Osteoblast (primary cell): ENCODE data around the gene CIZ1. TPM values are rescaled to one million over a fixed set of nuclear protein-coding genes. Genes with fewer than 3 reads are reported as not detected.

ENCODE experiments used
- DNase-seq: peaks from one replicate; pipeline ENCODE4 v3.0.0; 2011; ENCODE audit warnings: low spot score, mixed read lengths; ENCODE audit not compliant: insufficient read length; ENCODE audit errors: missing footprints
- H2AFZ ChIP-seq: 2 replicates; pipeline ENCODE4 v1.6.0; 2011; ENCODE audit warnings: mild to moderate bottlenecking, low read length
- H3K27ac ChIP-seq: 2 replicates; pipeline ENCODE4 v1.5.1; 2011; ENCODE audit warnings: mild to moderate bottlenecking, low read depth, low read length, moderate library complexity
- H3K27me3 ChIP-seq: 2 replicates; pipeline ENCODE4 v1.6.0; 2012; ENCODE audit warnings: mild to moderate bottlenecking, control low read depth, inconsistent platforms, low read length, moderate library complexity; ENCODE audit not compliant: insufficient read depth
- H3K36me3 ChIP-seq: 2 replicates; pipeline ENCODE4 v1.5.1; 2011; ENCODE audit warnings: mild to moderate bottlenecking, low read length, control low read depth, moderate library complexity; ENCODE audit not compliant: insufficient read depth
- H3K4me1 ChIP-seq: 2 replicates; pipeline ENCODE4 v1.5.1; 2011; ENCODE audit warnings: mild to moderate bottlenecking, low read length, control low read depth, moderate library complexity; ENCODE audit not compliant: insufficient read depth
- H3K4me2 ChIP-seq: 2 replicates; pipeline ENCODE4 v1.6.0; 2011; ENCODE audit warnings: mild to moderate bottlenecking, low read length; ENCODE audit not compliant: insufficient read depth
- H3K4me3 ChIP-seq: fragments of 200-600 bp; sonication (generic); 3 replicates; pipeline ENCODE4 v1.5.1; 2012; ENCODE audit warnings: mild to moderate bottlenecking, low read length, inconsistent platforms; ENCODE audit not compliant: insufficient read depth
- H3K79me2 ChIP-seq: 2 replicates; pipeline ENCODE4 v1.6.0; 2012; ENCODE audit warnings: mild to moderate bottlenecking, low read length, control low read depth, inconsistent platforms; ENCODE audit not compliant: insufficient read depth
- H3K9me3 ChIP-seq: 2 replicates; pipeline ENCODE4 v1.5.1; 2011; ENCODE audit warnings: low read depth, low read length, control low read depth
- H4K20me1 ChIP-seq: 2 replicates; pipeline ENCODE4 v1.6.0; 2012; ENCODE audit warnings: mild to moderate bottlenecking, low read length, control low read depth; ENCODE audit not compliant: insufficient read depth
- total RNA-seq: library from RNA; depleted of rRNA; stranded (reverse); fragments of >200 nt; gene quantifications from 2 replicates; pipeline ENCODE4 v1.2.3, GENCODE V29; 2012
- TF ChIP-seq, protein P1 (sequence below): IDR thresholded peaks from 2 replicates; pipeline ENCODE4 v1.5.1; 2011; ENCODE audit warnings: mild to moderate bottlenecking, low read depth, low read length, moderate library complexity; ENCODE audit errors: extremely low read depth

The CIZ1 gene
- total RNA-seq, 1 donor = 33.7 TPM

DNA sequence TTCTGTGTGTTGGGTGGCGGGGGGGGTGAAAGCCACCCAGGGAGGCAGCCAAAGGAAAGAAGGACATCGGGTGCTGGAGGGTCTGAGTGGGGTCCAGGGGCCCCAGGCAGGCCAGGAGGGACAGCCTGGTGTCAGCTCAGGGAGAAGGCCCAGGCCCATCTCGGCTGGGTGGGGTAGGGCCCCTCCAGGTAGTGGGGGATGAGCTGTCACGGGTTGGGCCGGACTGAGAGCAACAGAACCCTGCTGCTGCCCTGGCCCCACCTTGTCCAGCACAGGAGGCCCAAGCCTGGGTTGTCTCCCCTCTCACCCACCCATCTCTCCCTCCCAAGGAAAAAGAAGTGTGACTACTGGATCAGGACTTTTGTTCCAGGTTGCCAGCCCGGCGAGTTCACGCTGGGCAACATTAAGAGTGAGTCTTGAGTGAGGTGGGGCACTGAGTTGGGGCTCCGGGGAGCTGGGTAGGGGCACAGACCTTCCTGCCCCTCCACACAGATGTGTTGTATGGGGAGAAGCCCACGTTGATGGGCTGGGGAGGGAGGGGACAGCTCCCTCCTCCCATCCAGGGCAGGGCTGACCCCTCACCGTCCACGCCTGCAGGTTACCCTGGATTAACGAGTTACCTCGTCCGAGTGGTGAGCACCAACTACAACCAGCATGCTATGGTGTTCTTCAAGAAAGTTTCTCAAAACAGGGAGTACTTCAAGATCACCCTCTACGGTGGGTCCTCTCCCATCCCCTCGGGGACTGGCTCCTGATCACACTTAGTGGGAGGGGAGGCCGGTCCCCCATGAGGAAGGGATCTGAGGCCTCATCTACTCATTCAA is 39.9 kb downstream of the CIZ1 start:
- Histone ChIP-seq H3K4me2 (no peak overlapping the region), H3K9me3 (no peaks in the 10 kb centered on the region), H3K27ac (no peak overlapping the region), H3K79me2 (no peaks in the 10 kb centered on the region), H3K4me3 (no peak overlapping the region), H3K4me1 (no peaks in the 10 kb centered on the region), H4K20me1 (no peaks in the 10 kb centered on the region), H3K27me3 (peaks cover 5% of the 10 kb centered on the region), H3K36me3 (no peaks in the 10 kb centered on the region), H2AFZ (no peak overlapping the region)
- TF ChIP-seq, protein P1, sequence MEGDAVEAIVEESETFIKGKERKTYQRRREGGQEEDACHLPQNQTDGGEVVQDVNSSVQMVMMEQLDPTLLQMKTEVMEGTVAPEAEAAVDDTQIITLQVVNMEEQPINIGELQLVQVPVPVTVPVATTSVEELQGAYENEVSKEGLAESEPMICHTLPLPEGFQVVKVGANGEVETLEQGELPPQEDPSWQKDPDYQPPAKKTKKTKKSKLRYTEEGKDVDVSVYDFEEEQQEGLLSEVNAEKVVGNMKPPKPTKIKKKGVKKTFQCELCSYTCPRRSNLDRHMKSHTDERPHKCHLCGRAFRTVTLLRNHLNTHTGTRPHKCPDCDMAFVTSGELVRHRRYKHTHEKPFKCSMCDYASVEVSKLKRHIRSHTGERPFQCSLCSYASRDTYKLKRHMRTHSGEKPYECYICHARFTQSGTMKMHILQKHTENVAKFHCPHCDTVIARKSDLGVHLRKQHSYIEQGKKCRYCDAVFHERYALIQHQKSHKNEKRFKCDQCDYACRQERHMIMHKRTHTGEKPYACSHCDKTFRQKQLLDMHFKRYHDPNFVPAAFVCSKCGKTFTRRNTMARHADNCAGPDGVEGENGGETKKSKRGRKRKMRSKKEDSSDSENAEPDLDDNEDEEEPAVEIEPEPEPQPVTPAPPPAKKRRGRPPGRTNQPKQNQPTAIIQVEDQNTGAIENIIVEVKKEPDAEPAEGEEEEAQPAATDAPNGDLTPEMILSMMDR = no peak
- DNase-seq = peak; percentile 59

- peaks cover 5% of the 10 kb centered on the region for H3K27me3 ChIP-seq
Measured at GRCh38 chr9:128150594-128151308, 40.6 kb downstream of the CIZ1 start.

DNA sequence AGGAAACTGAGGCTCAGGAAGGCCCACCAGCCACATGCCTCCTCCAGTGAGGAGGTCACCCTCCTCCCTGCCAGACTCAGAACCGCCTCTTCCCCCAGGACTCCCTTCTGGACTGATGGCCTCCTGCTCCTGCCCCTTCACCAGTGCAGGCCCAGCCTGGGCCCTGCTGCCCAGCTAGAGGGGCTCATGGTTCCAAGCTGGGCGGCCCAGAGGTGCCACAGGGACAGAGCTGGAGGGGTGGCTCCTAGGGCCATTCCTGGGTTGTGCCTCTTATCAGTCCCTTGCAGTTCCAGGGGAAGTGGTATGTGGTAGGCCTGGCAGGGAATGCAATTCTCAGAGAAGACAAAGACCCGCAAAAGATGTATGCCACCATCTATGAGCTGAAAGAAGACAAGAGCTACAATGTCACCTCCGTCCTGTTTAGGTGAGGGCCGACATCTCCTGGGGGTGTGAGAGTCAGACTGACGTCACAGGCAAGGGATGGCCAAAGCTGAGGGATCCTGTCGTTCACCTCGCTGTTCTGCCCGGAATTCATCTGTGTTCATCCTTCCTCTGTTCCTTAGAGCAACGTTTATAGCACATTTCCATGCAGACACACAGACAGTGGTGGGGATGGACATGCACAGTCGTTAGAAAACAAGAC is 41.3 kb downstream of the CIZ1 start:
- H4K20me1 ChIP-seq = no peaks in the 10 kb centered on the region
- H3K27me3 ChIP-seq = peaks cover 5% of the 10 kb centered on the region
- H3K27ac ChIP-seq = no peak overlapping the region
- DNase-seq = peak; percentile 78
- no peaks in the 10 kb centered on the region for H3K4me1 ChIP-seq
- no peaks in the 10 kb centered on the region for H3K9me3 ChIP-seq
- TF ChIP-seq, protein P1 = no peak
- no peaks in the 10 kb centered on the region for H3K79me2 ChIP-seq
- no peaks in the 10 kb centered on the region for H3K36me3 ChIP-seq
- no peak overlapping the region for H2AFZ ChIP-seq
- no peak overlapping the region for H3K4me2 ChIP-seq
- H3K4me3 ChIP-seq = no peak overlapping the region

More at GRCh38 chr9:128150594-128151308, 40.6 kb downstream of the CIZ1 start:
- Histone ChIP-seq H3K27ac (no peak overlapping the region), H3K4me2 (no peak overlapping the region), H4K20me1 (no peaks in the 10 kb centered on the region), H3K4me3 (no peak overlapping the region), H3K79me2 (no peaks in the 10 kb centered on the region), H3K9me3 (no peaks in the 10 kb centered on the region), H3K36me3 (no peaks in the 10 kb centered on the region), H2AFZ (no peak overlapping the region), H3K4me1 (no peaks in the 10 kb centered on the region)
- TF ChIP-seq, protein P1 = peak; percentile 28
- DNase-seq = peak; percentile 59
